Ascending aorta (tissue), 2 donors: ENCODE data around the gene TGFB2. TPM values are rescaled to one million over a fixed set of nuclear protein-coding genes. Genes with fewer than 3 reads are reported as not detected.

Source experiments
- DNase-seq, 2 donors: peaks; one replicate each; pipeline ENCODE4 v3.0.0-alpha.2; 2019; ENCODE audit warnings: low spot score in 2 of 2
- H3K27ac ChIP-seq, 2 donors: fragments of 200-600 bp; sonication (generic); one replicate each; pipeline ENCODE4 v1.5.1; 2016 to 2017; ENCODE audit warnings: mild to moderate bottlenecking in 1 of 2
- H3K27me3 ChIP-seq: fragments of 200-600 bp; sonication (generic); one replicate; pipeline ENCODE4 v1.5.1; 2017
- H3K36me3 ChIP-seq, 2 donors: fragments of 200-600 bp; sonication (generic); one replicate each; pipeline ENCODE4 v1.5.1; 2016
- H3K4me1 ChIP-seq, 2 donors: fragments of 200-600 bp; sonication (generic); one replicate each; pipeline ENCODE4 v1.5.1; 2016 to 2017; ENCODE audit warnings: mild to moderate bottlenecking in 1 of 2
- H3K4me3 ChIP-seq, 2 donors: fragments of 200-600 bp; sonication (generic); one replicate each; pipeline ENCODE4 v1.5.1; 2016 to 2017; ENCODE audit warnings: mild to moderate bottlenecking in 1 of 2
- H3K9me3 ChIP-seq, 2 donors: fragments of 200-600 bp; sonication (generic); one replicate each; pipeline ENCODE4 v1.5.1; 2016
- CTCF ChIP-seq, 3 experiments: fragments of 200-600 bp in 2 of 3; fragments of 450-650 bp in 1 of 3; sonication (generic) in 2 of 3; IDR thresholded peaks; one replicate each; pipeline ENCODE4 v1.5.1; 2016 to 2019; ENCODE audit warnings: antibody characterized with exemption in 3 of 3, mild to moderate bottlenecking in 1 of 3, moderate library complexity in 1 of 3
- intact Hi-C: fragments of 100-400 bp; cut with DNase I; formaldehyde crosslinking; loops from one replicate; pipeline ENCODE4 v1.15.1; 2023
- total RNA-seq: library from RNA; depleted of rRNA; stranded (reverse); fragments of >200 nt; gene quantifications from one replicate; pipeline ENCODE4 v1.1.0, GENCODE V29; 2016

TGFB2 gene
- total RNA-seq, 1 donor from 2014 or later = 9.9 TPM

GRCh38 chr1:218366322-218367052 is 21.4 kb downstream of the TGFB2 start:
- Histone ChIP-seq H3K4me3 (no peak overlapping the region), H3K27me3 (no peaks in the 10 kb centered on the region), H3K4me1 (peaks cover 18 to 27% of the 10 kb centered on the region in 2 donors), H3K27ac (peak overlapping the region; percentile 27 to 80), H3K36me3 (no peaks in the 10 kb centered on the region), H3K9me3 (no peaks in the 10 kb centered on the region)
- no peak for DNase-seq
- TF ChIP-seq CTCF (IDR thresholded peaks at IDR 0.05) = no peak
- intact Hi-C loops = loop anchor here (5.0 kb wide), 2 partner anchors 96 to 131 kb away; no protein-coding TSS in a partner anchor

GRCh38 chr1:218367118-218367517 is 22.0 kb downstream of the TGFB2 start:
- Histone ChIP-seq H3K27me3 (no peaks in the 10 kb centered on the region), H3K27ac (no peak overlapping the region), H3K4me1 (peaks cover 18 to 27% of the 10 kb centered on the region in 2 donors), H3K9me3 (no peaks in the 10 kb centered on the region), H3K4me3 (no peak overlapping the region), H3K36me3 (no peaks in the 10 kb centered on the region)
- intact Hi-C loops = loop anchor here (5.0 kb wide), 2 partner anchors 95 to 130 kb away; no protein-coding TSS in a partner anchor
- no peak for TF ChIP-seq CTCF (IDR thresholded peaks at IDR 0.05)
- DNase-seq = no peak

GRCh38 chr1:218368686-218369085 is 23.6 kb downstream of the TGFB2 start:
- Histone ChIP-seq H3K9me3 (no peaks in the 10 kb centered on the region), H3K27ac (peak overlapping the region in 1 of 2 donors; percentile 5), H3K36me3 (no peaks in the 10 kb centered on the region), H3K4me3 (no peak overlapping the region), H3K27me3 (no peaks in the 10 kb centered on the region), H3K4me1 (peaks cover 18 to 29% of the 10 kb centered on the region in 2 donors)
- intact Hi-C loops = loop anchor here (5.0 kb wide), 2 partner anchors 94 to 129 kb away; no protein-coding TSS in a partner anchor
- no peak for DNase-seq
- no peak for TF ChIP-seq CTCF (IDR thresholded peaks at IDR 0.05)

GRCh38 chr1:218369688-218370511 is 24.8 kb downstream of the TGFB2 start:
- intact Hi-C loops = loop anchor here (5.0 kb wide), 2 partner anchors 92 to 127 kb away; no protein-coding TSS in a partner anchor
- Histone ChIP-seq H3K27ac (peak overlapping the region; percentile 64 to 76), H3K27me3 (no peaks in the 10 kb centered on the region), H3K4me3 (peak overlapping the region in 1 of 2 donors; percentile 11), H3K4me1 (peaks cover 14 to 25% of the 10 kb centered on the region in 2 donors), H3K9me3 (no peaks in the 10 kb centered on the region), H3K36me3 (no peaks in the 10 kb centered on the region)
- DNase-seq = no peak
- TF ChIP-seq CTCF (IDR thresholded peaks at IDR 0.05) = no peak

GRCh38 chr1:218371927-218372672 is 27.0 kb downstream of the TGFB2 start:
- no peak overlapping the region for H3K4me3 ChIP-seq

More at GRCh38 chr1:218371927-218372672, 27.0 kb downstream of the TGFB2 start:
- H3K9me3 ChIP-seq = no peaks in the 10 kb centered on the region
- H3K36me3 ChIP-seq = no peaks in the 10 kb centered on the region
- intact Hi-C loops = no loop called here
- no peak for DNase-seq
- TF ChIP-seq CTCF (IDR thresholded peaks at IDR 0.05) = no peak
- H3K27me3 ChIP-seq = no peaks in the 10 kb centered on the region
- H3K27ac ChIP-seq = peak overlapping the region in 1 of 2 donors; percentile 32
- peaks cover 6 to 19% of the 10 kb centered on the region in 2 donors for H3K4me1 ChIP-seq
